G401.6 (cell line): ENCODE data around the gene PDIA5.

Experiments
- FAIRE-seq: peaks from 2 replicates; lab custom pipeline; 2012; peaks lifted over from hg19 to GRCh38; lab: Jason Lieb, UNC

Gene PDIA5

DNA sequence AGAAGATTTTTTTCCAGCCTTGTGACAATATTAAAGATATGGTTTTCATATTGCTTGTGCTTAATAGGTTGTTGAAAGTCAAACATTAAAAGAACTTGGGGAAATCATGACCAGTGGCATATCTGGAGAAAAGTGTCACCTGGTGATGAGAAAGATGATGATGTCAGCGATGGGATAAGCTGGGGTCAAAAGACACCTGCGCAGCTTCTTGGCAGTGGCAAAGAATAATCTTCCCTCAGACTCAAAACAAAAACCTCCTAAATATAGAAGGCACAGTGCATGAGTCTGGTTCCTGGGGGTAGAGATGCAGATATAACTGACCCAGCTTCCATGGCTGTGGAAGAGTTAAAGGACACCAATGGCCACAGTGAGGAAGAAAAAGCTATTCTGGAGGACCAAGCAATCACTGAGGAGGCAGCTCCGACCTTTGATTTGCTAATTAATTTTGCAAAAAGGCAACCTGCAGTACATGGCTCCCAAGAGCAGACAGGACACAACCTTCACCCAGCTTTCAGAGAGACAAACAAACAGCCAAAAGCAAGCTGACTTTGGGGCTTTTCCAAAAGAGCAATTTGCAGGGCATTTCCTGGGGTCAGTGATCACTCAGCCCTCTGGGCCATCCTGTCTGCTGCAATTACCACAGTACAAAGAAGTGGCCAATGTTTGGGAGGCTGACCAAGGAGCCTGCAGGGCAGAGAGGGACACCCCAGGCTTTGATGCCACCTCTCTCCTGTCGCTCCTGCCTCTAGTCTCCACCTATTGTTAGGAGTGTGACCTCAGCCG lies 21.7 kb upstream of the PDIA5 start:
- no peak for FAIRE-seq

DNA sequence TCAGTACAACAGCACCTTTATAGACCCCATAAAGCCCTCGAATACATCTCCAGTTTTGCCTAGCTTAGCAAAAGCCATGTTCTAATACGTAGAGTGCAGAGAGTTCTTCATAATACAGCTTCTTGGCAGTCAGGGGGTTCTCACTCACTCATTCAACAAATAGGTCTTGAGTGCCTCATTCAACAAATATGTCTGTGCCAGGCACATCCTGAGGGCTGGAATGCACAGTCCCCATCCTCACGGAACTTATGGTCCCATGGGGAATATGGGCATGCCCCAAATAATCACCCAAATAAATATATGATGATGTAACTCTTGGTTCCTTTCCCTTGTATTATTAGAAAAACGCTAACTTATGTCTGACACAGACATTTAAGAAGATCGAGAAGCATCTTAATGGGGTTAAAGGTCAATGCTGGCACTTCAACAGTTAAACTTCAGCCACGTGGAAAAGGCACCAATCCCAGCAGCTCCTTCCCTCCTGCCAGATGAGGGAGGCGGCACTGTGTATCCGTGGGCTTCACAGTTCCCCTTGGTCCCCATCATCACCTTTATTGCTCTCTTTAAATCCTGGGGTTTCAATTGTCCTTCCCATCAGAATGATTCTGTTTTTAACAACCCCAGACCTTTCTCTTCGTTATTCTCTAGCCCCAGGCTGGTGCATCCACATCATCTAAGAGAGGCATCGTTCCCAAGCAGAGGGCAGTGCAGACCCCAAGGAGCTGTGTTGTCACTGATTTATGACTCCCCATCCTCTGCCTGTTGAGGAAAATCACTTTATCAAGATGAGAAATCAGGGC lies 20.4 kb upstream of the PDIA5 start:
- no peak for FAIRE-seq

DNA sequence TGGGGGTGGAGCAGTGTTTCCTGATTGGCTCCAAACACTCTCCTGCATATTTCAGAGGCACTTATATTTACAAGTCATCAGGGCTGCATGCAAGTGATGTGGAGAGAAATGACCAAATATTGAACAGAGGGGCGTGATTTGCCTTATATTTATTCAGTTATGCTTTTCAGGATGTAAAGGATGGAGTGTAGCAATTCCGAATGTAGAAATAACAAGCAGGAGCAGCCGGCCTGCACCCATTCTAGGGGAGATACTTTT lies 19.8 kb upstream of the PDIA5 start:
- no peak for FAIRE-seq

DNA sequence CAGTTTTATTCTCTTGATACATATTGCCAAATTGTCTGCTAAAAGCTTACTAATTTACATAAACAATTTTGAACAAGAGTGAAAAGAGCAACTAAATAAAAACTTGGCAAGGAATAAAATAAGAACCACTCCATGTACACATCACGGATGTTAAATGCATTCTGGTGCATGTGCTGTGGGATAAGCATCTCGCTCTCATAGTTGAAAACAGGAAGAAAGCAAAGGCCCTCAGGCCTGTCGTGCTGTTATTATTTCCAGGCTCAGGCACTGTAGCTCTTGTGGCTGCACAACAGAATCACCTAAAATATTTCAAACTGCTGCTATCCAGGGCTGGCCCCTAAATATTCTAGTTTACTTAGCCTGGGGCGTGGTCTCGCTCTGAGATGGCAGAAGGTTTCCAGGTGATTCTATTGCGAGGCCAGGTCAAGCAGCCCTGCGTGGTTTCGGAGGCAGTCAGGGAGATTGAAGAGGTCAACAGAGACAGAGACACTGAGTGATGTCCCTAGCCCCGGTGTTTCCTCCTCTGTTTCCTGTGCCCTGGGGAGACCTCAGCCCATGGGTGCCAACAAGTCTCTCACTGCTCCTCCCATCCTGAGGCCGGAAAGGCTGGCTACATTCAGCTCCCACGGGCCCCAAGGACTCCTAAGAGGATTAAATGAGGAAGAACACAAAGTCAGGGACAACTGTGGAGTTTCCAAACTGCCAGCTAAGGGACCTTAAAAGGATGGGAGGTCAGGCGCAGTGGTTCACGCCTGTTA lies 18.2 kb upstream of the PDIA5 start:
- FAIRE-seq: no peak

DNA sequence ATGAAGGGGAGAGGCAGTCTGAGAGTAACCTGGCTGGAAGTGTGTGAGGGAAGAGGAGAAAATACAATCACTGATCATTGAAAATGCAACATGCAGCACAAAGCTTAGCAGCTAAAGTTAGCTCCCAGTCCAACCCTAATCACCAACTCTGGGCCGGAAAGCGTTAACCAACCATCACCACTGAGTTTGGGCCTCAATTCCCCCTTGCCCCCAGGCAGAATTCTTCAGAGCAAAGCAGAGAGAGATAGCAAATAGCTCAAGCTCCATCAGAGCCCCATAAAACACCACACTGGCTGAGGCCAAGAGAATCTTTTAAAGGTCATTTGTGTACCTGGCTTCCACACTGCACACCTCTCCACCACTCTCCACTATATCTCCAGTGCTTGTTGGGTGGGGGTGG lies 16.2 kb upstream of the PDIA5 start:
- no peak for FAIRE-seq

DNA sequence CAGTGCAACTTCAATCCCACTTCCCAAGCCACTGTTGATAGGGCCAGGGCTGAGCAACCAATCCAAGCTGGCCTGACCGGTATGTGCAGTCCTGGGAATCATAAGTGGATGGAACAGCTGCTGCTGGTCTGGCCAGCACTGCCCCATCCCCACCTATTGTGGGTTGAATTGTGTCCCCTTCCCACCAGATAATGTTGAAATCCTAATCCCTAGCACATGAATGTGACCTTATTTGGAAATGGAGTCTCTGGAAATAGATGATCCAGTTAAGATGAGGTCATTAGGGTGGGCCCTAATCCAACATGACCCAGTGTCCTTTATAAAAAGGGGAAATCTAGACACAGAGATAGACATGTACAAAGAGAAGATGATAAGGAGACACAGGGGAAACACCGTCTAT lies 13.7 kb upstream of the PDIA5 start:
- FAIRE-seq: no peak

DNA sequence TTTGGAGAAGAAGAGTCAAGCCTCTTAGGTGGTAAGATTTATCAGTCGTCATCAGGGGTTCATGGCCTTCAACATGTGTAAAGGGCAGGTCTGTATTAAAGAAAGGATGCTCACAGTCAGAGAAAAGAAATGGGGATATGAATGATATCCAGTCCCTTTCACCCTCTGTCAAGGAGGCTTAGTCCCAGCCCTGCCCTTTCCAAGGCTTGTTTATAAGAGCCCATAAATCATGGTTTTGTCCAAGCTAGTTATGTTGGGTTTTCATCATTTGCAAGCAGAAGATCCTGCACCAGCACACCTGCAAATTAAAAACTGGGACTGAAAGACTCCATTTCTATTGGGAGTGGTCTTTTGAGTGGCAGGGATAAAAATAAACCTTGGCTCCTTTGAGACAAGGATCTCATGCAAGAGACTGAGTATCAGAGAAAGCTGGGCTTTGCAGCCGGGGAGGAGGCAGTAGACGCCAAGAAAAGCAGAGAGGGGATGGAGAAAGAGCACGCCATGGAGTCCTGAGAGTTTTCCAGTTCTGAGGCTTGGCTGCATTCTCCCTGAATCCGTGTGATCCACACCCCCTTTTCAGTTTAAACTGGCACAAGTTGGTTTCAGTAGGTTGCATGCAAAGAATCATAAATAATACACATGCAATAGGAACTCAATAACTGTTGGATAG lies 12.6 kb upstream of the PDIA5 start:
- no peak for FAIRE-seq

DNA sequence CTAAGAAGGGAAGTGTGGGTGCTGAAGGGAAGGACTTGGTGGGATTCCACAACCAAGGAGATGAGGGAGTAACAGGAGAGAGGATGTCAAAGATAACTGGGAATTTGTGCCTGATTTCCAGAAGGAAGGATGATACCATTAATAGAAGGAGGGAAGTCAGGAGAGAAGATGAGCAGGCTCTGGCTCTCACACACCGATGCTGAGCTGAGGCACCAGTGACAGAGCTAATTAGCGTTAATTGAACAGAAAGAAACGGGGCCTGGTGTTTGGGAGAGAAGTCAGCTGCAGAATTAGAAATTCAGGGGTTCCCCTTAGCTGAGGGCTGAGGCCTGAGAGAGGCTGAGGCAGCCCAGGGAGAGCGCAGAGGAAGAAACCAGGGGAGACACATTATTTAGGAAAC lies 11.9 kb upstream of the PDIA5 start:
- FAIRE-seq: no peak

DNA sequence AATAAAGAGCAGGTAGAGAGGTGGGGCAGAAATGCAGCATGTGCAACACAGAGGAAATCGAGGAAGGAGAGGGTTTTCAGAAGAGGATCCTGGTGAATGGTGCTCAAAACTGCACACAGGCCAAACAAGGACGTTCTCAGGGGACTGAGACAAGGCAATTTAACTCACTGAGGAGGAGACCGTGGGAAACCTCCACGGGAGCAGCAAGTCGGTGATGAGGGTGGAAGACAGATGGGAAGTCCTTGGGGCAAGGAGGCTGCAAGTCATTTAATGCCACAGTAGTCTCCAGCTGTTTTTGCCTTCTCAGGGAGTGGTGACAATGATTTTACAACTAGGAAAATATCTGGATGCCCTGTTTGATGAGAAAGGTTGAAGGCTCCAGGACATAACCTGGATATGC lies 11.5 kb upstream of the PDIA5 start:
- no peak for FAIRE-seq

DNA sequence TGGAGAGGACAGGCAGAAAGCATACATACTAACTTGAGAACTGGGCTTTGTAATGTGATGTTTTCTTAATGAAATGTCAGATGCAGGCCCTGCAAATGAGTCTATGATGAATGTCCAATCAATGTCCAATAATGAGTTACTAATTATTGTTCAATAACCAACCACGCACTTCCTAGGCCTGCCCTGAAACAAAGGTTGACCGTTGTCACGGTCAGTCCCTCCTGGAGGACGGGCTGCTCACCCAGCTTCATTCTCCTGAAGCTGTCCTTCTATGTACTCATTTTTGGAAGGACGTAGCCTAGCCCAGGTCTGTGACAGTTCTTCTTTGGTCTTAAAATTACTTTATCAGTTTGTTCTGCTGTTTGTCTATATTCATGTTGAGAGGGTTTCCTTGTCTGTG lies 8.3 kb upstream of the PDIA5 start:
- no peak for FAIRE-seq

DNA sequence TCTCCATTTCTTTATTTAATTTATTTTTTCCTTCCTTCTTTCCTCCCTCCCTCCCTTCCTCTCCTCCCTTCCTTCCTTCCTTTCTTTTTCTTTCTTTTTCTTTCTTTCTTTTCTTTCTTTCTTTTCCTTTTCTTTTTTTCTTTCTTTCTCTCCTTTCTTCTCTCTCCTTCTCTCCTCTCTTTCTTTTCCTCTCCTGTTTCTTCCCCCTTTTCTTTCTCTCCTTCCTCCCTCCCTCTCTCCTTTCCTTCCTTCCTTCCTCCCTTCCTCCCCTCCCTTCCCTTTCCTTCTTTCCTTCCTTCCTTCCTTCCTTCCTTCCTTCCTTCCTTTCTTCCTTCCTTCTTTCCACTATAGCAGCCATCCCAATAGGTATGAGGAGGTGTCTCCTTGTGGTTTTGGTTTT lies 6.8 kb upstream of the PDIA5 start:
- FAIRE-seq: no peak

DNA sequence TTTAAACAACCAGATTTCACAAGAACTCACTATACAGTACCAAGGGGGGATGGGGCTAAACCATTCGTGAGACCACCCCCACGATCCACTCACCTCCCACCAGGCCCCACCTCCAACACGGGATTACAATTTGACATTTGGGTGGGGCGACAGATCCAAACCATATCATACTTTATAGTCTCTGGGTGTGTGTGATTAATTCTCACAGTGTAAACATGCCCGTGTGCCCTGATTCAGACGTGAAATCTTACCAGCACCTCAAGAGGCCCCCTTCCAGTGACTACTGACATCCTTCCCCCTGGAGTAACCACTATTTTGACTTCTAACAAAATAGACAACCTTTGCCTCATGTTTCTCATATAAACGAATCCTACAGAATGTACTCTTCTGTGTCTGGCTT lies 5.0 kb upstream of the PDIA5 start:
- no peak for FAIRE-seq

DNA sequence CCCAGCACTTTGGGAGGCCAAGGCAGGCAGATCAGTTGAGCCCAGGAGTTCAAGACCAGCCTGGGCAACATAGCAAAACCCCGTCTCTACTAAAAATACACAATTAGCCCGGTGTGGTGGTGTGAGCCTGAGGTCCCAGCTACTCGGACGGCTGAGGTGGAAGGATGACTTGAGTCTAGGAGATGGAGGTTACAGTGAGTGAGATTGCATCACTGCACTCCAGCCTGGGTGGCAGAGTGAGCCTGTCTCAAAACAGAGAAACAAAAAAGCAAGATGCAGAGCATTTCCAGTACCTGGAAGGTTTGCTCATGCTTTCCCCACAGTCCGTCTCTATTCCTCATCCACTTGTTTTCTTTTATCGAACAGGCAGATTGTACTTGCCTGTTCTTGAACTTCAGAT lies 3.8 kb upstream of the PDIA5 start:
- no peak for FAIRE-seq

DNA sequence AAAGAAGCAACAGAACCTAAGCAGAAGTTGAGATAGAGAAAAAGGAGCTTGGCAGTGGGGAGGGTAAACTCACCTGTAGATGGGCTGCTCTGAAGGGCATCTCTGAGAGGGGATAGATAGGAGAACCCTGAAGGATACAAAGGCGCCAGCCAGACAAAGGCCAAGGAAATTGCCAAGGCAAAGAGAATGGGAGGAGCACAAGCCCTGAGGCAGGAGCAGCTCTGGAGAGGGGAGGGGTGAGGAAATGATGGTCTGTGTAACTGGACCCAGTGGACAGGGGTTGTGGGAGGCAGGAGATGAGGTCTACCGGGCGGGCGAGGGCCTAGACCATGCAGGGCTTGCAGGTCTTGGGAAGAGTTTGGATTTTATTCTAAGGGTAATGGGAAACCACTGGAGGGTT lies 2.3 kb upstream of the PDIA5 start:
- no peak for FAIRE-seq

DNA sequence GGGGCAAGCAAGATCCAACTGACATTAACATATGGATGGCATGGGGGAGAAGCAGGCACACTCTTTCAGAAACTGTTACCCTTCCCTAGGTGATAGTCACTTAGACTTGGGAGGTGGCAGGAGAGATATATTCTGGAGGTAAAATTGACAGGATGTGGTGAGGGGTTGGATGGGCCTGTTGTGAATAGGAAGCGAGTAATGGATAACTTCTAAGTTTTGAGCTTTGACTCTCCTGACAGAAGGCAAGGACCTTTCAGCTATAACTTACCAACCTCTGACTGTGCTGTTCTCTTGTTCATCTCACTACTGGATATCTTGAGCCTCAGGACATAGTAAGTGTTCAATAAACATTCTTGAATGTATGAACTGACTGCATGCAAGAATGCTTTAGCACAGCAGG lies 1.9 kb upstream of the PDIA5 start:
- FAIRE-seq: no peak

DNA sequence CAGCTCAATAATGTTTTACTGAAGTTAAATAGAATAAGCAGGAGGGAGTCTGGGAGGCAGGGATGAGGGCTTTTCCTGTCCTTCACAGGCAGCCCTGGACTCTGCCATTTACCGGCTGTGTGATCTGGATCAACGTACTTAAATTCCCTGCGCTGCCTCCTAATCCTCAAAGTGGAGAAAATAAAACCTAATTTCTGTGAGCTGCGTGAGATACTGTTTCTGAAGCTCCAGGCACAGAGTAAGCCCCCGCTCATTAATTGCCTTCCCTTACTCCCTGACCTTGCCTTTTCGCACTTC lies 278 bp upstream of the PDIA5 start:
- FAIRE-seq: no peak

DNA sequence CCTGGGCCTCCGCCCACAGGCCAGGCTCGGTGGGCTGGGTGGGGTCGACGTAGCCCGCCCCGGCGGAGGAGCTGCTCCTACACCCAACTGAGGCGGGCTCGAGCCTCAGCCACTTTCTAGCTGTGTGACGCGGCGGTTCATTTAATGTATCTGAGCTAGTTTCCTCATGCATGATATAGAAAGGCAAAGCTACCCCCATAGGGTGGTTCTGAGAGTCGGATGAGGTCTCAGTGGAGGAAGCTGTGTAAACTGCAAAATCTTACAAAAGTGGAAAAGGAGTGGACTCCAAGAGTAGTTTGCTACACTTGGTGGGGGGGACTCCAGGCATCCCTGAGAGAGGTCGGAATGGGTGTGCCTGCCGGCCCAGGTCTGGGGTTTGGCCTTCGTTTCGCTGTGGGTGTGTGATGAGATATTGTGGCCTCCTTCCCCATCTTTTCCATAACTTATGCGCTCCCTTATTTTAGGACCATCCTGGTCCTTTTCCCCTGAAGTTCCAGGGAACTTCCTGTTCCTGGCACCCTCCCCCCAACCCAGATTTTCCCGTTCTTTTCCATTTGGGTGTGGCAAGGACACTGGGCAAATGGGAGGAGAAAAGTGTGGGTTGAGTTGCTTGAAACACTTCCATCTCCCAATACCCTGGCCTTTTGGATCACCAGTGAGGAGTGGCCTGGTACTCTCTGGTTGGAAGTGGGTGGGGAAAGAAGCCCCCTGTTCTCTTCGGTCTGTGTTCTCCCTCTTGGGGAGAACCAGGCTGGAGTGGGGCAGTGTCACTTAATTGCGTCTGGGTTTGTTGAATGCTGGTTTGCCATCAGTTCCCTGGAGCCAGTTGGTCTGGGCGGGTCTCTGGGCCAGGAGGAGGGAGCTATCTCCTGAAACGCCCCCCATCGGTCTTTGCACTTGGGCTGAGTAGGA lies 1.1 kb downstream of the PDIA5 start:
- no peak for FAIRE-seq

DNA sequence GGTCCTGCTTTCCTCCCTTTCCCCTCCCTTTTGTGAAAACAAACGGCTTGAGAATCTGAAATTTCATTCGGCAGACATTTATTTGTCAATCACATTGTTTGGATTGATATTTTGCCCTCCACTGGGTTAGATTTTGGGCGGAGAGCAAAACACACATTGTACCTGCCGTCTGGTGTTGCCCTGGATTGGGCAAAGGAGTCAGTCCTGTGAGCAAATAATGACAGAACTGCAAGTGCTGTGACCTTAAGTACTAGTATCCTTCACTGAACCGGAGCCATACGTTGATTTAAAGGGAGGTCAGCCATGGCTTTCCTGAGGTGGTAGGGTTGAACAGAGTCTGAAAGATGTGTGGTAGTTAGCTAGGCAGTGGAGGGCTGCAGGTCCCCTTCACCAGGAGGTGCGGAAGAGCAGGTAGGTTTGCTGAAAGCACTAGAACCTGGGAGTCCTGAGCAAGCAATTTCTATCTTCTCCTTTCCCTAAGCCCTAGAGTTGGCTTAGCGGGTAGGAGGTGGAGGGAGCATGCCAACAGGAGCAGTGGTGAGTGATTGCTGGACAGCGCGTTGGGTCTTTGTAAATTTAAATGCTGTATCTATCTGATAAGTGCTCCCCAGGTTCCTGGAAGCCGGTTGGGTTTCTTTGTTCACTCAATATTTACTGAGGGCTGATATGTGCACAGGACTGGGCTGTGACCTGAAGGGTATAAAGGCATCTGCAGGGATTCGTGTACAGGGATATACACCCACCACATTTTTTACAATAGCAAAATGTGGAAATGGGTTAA lies 2.0 kb downstream of the PDIA5 start:
- no peak for FAIRE-seq

DNA sequence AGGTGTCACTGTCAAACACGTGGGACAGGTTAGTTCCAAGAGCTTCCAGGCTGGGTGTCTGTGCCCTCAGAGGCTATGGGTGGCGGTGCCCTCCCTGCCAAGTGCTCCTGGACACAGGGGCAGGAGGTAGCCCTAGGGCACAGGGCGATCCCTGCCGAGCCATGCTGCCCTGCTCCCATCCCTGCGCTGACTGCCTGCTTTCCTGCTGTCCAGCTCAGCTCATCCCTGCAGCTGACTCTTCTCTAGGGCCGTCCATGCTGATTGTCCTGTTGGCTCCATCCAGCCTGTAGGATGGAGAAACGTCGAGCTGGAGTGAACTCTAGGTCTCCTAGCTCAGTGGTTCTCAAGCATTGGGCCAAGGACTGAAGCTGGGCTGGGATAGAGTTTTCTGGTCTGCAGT lies 3.7 kb downstream of the PDIA5 start:
- no peak for FAIRE-seq

DNA sequence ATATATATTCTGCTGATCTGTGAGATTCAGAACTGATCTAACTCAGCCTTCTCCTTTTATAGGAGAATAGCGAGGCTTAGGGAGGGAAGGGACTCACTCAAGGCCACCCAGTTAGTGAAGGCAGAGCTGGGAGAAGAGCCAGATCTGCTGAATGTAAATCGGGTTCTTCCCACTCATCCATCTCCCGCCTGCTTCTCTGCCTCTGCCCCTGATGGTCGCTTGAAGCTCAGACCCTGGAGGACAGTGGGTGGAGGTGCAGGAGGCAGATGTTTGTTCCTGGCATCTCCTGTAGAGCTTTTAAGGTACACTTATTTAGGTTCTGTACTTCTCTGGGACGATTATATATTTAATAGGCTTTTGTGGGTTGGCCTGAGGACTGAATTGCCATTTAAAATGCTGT lies 4.3 kb downstream of the PDIA5 start:
- FAIRE-seq: no peak

DNA sequence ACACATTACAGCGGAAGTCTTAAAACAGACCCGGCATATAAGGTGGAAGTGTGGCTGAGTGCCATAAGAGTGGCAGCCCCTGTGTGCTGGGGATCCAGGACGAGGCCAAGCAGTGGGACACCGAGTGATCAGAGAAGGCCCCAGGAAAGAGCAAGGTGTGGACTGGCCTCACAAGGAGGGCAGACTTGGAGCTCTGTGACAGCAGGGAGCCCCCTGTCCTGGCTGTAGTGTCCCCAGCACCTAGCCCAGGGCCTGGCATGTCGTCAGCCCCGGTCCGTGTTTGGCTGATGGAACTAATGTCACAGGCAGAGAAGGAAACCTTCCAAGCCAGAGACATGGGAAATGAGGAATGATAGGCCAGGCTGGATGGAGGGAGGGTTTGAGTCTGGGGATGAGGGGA lies 4.8 kb downstream of the PDIA5 start:
- no peak for FAIRE-seq
